A673 (cell line): ENCODE measurements around the gene TCF7L2. TPM values are rescaled to one million over a fixed set of nuclear protein-coding genes. Genes with fewer than 3 reads are reported as not detected.

Experiments used
- BruUV-seq: library from RNA; stranded (reverse); fragments of 400-500 nt; replicated peaks from 2 replicates; lab custom pipeline; 2021; lab: Mats Ljungman, UMichigan
- CTCF ChIA-PET: fragments of 300-600 bp; sonication (Branson Sonifier 250); formaldehyde crosslinking; loops from one replicate; lab custom pipeline; 2022; ENCODE audit warnings: antibody characterized with exemption; lab: Charles Lee
- POLR2A ChIA-PET: fragments of 300-600 bp; sonication (Branson Sonifier 250); formaldehyde crosslinking; loops from one replicate; lab custom pipeline; 2022; ENCODE audit warnings: antibody characterized with exemption; ENCODE audit not compliant: low non-redundant PET; lab: Charles Lee
- DNase-seq: peaks from one replicate; pipeline ENCODE4 v3.0.0-alpha.2; 2015; ENCODE audit warnings: low spot score
- H3K27ac ChIP-seq: fragments of 200-600 bp; sonication (generic); 2 replicates; pipeline ENCODE4 v1.5.1; 2016; ENCODE audit warnings: mixed run types, low read depth, mild to moderate bottlenecking, mixed read lengths, antibody characterized with exemption, low read length; ENCODE audit not compliant: poor library complexity, severe bottlenecking
- H3K27me3 ChIP-seq: fragments of 200-600 bp; sonication (generic); replicated peaks from 2 replicates; pipeline ENCODE4 v1.6.1; 2017; ENCODE audit warnings: mixed run types, low read depth, mild to moderate bottlenecking, mixed read lengths, antibody characterized with exemption, low read length; ENCODE audit not compliant: insufficient read depth, poor library complexity
- H3K36me3 ChIP-seq: fragments of 200-600 bp; sonication (generic); 2 replicates; pipeline ENCODE4 v1.6.1; 2016; ENCODE audit warnings: mixed run types, mild to moderate bottlenecking, mixed read lengths, antibody characterized with exemption, low read length; ENCODE audit not compliant: insufficient read depth, poor library complexity, severe bottlenecking
- H3K4me1 ChIP-seq: fragments of 200-600 bp; sonication (generic); 2 replicates; pipeline ENCODE4 v1.6.1; 2017; ENCODE audit warnings: mixed run types, mild to moderate bottlenecking, mixed read lengths, antibody characterized with exemption, low read length; ENCODE audit not compliant: insufficient read depth, poor library complexity, severe bottlenecking
- H3K4me3 ChIP-seq: fragments of 200-600 bp; sonication (generic); 2 replicates; pipeline ENCODE4 v1.5.1; 2016; ENCODE audit warnings: low read depth, mixed run types, mild to moderate bottlenecking, mixed read lengths, low read length; ENCODE audit not compliant: poor library complexity, severe bottlenecking
- H3K9me3 ChIP-seq: fragments of 200-600 bp; sonication (generic); 2 replicates; pipeline ENCODE4 v1.6.1; 2016; ENCODE audit warnings: mixed run types, low read depth, mild to moderate bottlenecking, mixed read lengths, antibody characterized with exemption, low read length; ENCODE audit not compliant: poor library complexity, severe bottlenecking
- CTCF ChIP-seq: fragments of 300-800, 200-600 bp; sonication (generic); conservative IDR thresholded peaks from 2 replicates; pipeline ENCODE4 v1.5.1; 2017; ENCODE audit warnings: low read depth, mild to moderate bottlenecking, antibody characterized with exemption, low read length, moderate library complexity, mixed read lengths
- EZH2 ChIP-seq: fragments of 200-600 bp; sonication (generic); IDR thresholded peaks from 2 replicates; pipeline ENCODE4 v1.6.1; 2017; ENCODE audit warnings: borderline replicate concordance, low read depth, mild to moderate bottlenecking, mixed read lengths, antibody characterized with exemption, low read length; ENCODE audit not compliant: poor library complexity, severe bottlenecking
- intact Hi-C: fragments of 100-400 bp; cut with micrococcal nuclease; formaldehyde crosslinking; loops from one replicate; pipeline ENCODE4 v1.10.0; 2022; ENCODE audit not compliant: unreplicated experiment
- total RNA-seq: library from RNA; stranded (reverse); gene quantifications from 2 replicates; pipeline ENCODE4 v1.2.3, GENCODE V29; 2021

TCF7L2 gene
- total RNA-seq, 1 experiment from 2014 or later, result 16.8 TPM

- no TSS peak for BruUV-seq
- H3K4me3 ChIP-seq, result no peak overlapping the region
- intact Hi-C loops, result loop anchor here (10.0 kb wide), 1 partner anchor 722 kb away; the partner anchor contains the start of gene ACSL5
- H3K36me3 ChIP-seq, result no peaks in the 10 kb centered on the region
- TF ChIP-seq EZH2, result no peak
- TF ChIP-seq CTCF, result no peak
- DNase-seq, result no peak
- H3K27me3 ChIP-seq, result no peaks in the 10 kb centered on the region
- H3K9me3 ChIP-seq, result no peaks in the 10 kb centered on the region
- CTCF ChIA-PET, result no interaction called here
- H3K4me1 ChIP-seq, result peaks cover 38% of the 10 kb centered on the region
- H3K27ac ChIP-seq, result no peak overlapping the region
- POLR2A ChIA-PET, result no interaction called here
Observed at GRCh38 chr10:113097036-113097435, 147.0 kb downstream of the TCF7L2 start.

- no peak overlapping the region for H3K27ac ChIP-seq
- intact Hi-C loops, result loop anchor here (10.0 kb wide), 1 partner anchor 725 kb away; the partner anchor contains the start of gene ACSL5
- no peaks in the 10 kb centered on the region for H3K27me3 ChIP-seq
- ChIA-PET CTCF (interaction anchor here (0.5 kb wide), 1 partner anchor 15 kb away, joined by 3 read pairs; no protein-coding TSS in a partner anchor), POLR2A (no interaction called here)
- H3K4me3 ChIP-seq, result no peak overlapping the region
- no peaks in the 10 kb centered on the region for H3K9me3 ChIP-seq
- no peaks in the 10 kb centered on the region for H3K36me3 ChIP-seq
- no TSS peak for BruUV-seq
- DNase-seq, result peak; percentile 57
- no peak for TF ChIP-seq EZH2
- TF ChIP-seq CTCF, result no peak
- peaks cover 32% of the 10 kb centered on the region for H3K4me1 ChIP-seq
Observed at GRCh38 chr10:113099431-113100183, 149.6 kb downstream of the TCF7L2 start.

- Histone ChIP-seq H3K4me3 (no peak overlapping the region), H3K27me3 (no peaks in the 10 kb centered on the region), H3K36me3 (no peaks in the 10 kb centered on the region), H3K9me3 (no peaks in the 10 kb centered on the region), H3K4me1 (peaks cover 25% of the 10 kb centered on the region), H3K27ac (no peak overlapping the region)
- TF ChIP-seq CTCF (no peak), EZH2 (no peak)
- no TSS peak for BruUV-seq
- intact Hi-C loops, result no loop called here
- DNase-seq, result no peak
- CTCF ChIA-PET, result no interaction called here
- POLR2A ChIA-PET, result no interaction called here
Observed at GRCh38 chr10:113100281-113100680, 150.2 kb downstream of the TCF7L2 start.
